Measurements from ENCODE around the gene KLK4.

GRCh38 chr19:50949861-50950260, 38.7 kb upstream of the KLK4 start:
- TF ChIP-seq TEAD4 (IDR thresholded peaks at IDR 0.05; ENCODE audit: borderline replicate concordance, insufficient read depth): no peak
- no peak for TF ChIP-seq CTCF (IDR thresholded peaks at IDR 0.05)
- TF ChIP-seq TAF1 (IDR thresholded peaks at IDR 0.05; ENCODE audit: borderline replicate concordance, low read depth, low read length): no peak
- TF ChIP-seq NFIC (IDR thresholded peaks at IDR 0.05; ENCODE audit: borderline replicate concordance): no peak
- TF ChIP-seq ELF1 (IDR thresholded peaks at IDR 0.05): no peak
- no peak for TF ChIP-seq POLR2AphosphoS5 (IDR thresholded peaks at IDR 0.05; ENCODE audit: low read depth, low read length)
- TF ChIP-seq EZH2phosphoT487 (IDR thresholded peaks at IDR 0.05; ENCODE audit: borderline replicate concordance, low read depth): no peak
- TF ChIP-seq SMC3 (IDR thresholded peaks at IDR 0.05; ENCODE audit: low read depth, low read length): no peak
- no peak for TF ChIP-seq USF1 (IDR thresholded peaks at IDR 0.05; ENCODE audit: borderline replicate concordance, low read depth)
- no peak for TF ChIP-seq MEF2A (IDR thresholded peaks at IDR 0.05; ENCODE audit: borderline replicate concordance, low read depth)
- TF ChIP-seq CHD2 (IDR thresholded peaks at IDR 0.05; ENCODE audit: low read length, partially characterized antibody): no peak
- no peak for TF ChIP-seq RAD21 (IDR thresholded peaks at IDR 0.05; ENCODE audit: low read length)

Measured in SK-N-SH (cell line).